GM23248 (cell line): ENCODE data around the gene TP53INP2. TPM values are rescaled to one million over a fixed set of nuclear protein-coding genes. Genes with fewer than 3 reads are reported as not detected.

Experiments used
- DNase-seq: peaks from one replicate; pipeline ENCODE4 v3.0.0-alpha.2; 2015
- H2AFZ ChIP-seq: fragments of 200-600 bp; sonication (generic); 2 replicates; pipeline ENCODE4 v1.6.1; 2016; ENCODE audit warnings: antibody characterized with exemption
- H3F3A ChIP-seq: fragments of 200-600 bp; sonication (generic); 2 replicates; pipeline ENCODE4 v1.6.1; 2016; ENCODE audit warnings: mild to moderate bottlenecking, antibody characterized with exemption, mixed run types; ENCODE audit not compliant: insufficient read depth
- H3K27ac ChIP-seq: fragments of 200-600 bp; sonication (generic); 2 replicates; pipeline ENCODE4 v1.5.1; 2016; ENCODE audit warnings: mild to moderate bottlenecking
- H3K27me3 ChIP-seq: fragments of 200-600 bp; sonication (generic); replicated peaks from 2 replicates; pipeline ENCODE4 v1.6.1; 2016; ENCODE audit warnings: mild to moderate bottlenecking; ENCODE audit not compliant: insufficient read depth
- H3K36me3 ChIP-seq: fragments of 200-600 bp; sonication (generic); 2 replicates; pipeline ENCODE4 v1.6.1; 2016; ENCODE audit warnings: low read depth, mild to moderate bottlenecking
- H3K4me1 ChIP-seq: fragments of 200-600 bp; sonication (generic); 2 replicates; pipeline ENCODE4 v1.6.1; 2016; ENCODE audit warnings: mild to moderate bottlenecking; ENCODE audit not compliant: insufficient read depth
- H3K4me2 ChIP-seq: fragments of 200-600 bp; sonication (generic); one replicate; pipeline ENCODE4 v1.6.1; 2016; ENCODE audit warnings: mild to moderate bottlenecking; ENCODE audit not compliant: unreplicated experiment
- H3K4me3 ChIP-seq: fragments of 200-600 bp; sonication (generic); 2 replicates; pipeline ENCODE4 v1.5.1; 2016; ENCODE audit warnings: mild to moderate bottlenecking
- H3K79me2 ChIP-seq: fragments of 200-600 bp; sonication (generic); 2 replicates; pipeline ENCODE4 v1.6.1; 2016; ENCODE audit warnings: mild to moderate bottlenecking; ENCODE audit not compliant: insufficient read depth
- H3K9ac ChIP-seq: fragments of 200-600 bp; sonication (generic); 2 replicates; pipeline ENCODE4 v1.6.1; 2016; ENCODE audit warnings: mild to moderate bottlenecking
- H3K9me2 ChIP-seq: fragments of 200-600 bp; sonication (generic); 2 replicates; pipeline ENCODE4 v1.6.1; 2016; ENCODE audit warnings: mixed run types, mild to moderate bottlenecking, moderate library complexity; ENCODE audit not compliant: insufficient read depth
- H3K9me3 ChIP-seq: fragments of 200-600 bp; sonication (generic); one replicate; pipeline ENCODE4 v1.6.1; 2017; ENCODE audit warnings: low read depth
- H4K20me1 ChIP-seq: fragments of 200-600 bp; sonication (generic); 2 replicates; pipeline ENCODE4 v1.6.0; 2016; ENCODE audit not compliant: insufficient read depth
- EZH2 ChIP-seq: fragments of 200-600 bp; sonication (generic); IDR thresholded peaks from 2 replicates; pipeline ENCODE4 v1.6.1; 2018; ENCODE audit warnings: antibody characterized with exemption, mild to moderate bottlenecking; ENCODE audit not compliant: insufficient read depth, poor library complexity, severe bottlenecking
- EZH2phosphoT487 ChIP-seq: fragments of 200-600 bp; sonication (generic); IDR thresholded peaks from 2 replicates; pipeline ENCODE4 v1.6.1; 2018; ENCODE audit warnings: antibody characterized with exemption, moderate library complexity, mild to moderate bottlenecking, low read depth; ENCODE audit not compliant: insufficient read depth
- WGBS, 2 experiments: methylation state at CpG; one replicate each; pipeline ENCODE4 v1.1.6; 2015 to 2017; ENCODE audit warnings: low lambda C conversion rate in 2 of 2, low coverage in 1 of 2; ENCODE audit errors: missing lambda C conversion rate in 2 of 2; 5-methylcytosine and 5-hydroxymethylcytosine counted together
- in situ Hi-C: fragments of 300-500 bp; cut with MboI; formaldehyde crosslinking; loops from 2 replicates; pipeline ENCODE4 v1.15.0; 2020
- polyA plus RNA-seq: library from polyadenylated mRNA; unstranded; fragments of >200 nt; fragmentation: Nextera tagmentation; extraction: Ambion mirVana; gene quantifications from 2 replicates; pipeline ENCODE4 v1.2.1, GENCODE V29; 2016
- total RNA-seq: library from RNA; depleted of rRNA; stranded (reverse); fragments of >200 nt; shearing (Covaris generic); gene quantifications from 2 replicates; pipeline ENCODE4 v1.2.3, GENCODE V29; 2014

TP53INP2 gene
- total and polyA plus RNA-seq, 2 experiments from 2014 or later, result 3.9 to 4.4 TPM

DNA sequence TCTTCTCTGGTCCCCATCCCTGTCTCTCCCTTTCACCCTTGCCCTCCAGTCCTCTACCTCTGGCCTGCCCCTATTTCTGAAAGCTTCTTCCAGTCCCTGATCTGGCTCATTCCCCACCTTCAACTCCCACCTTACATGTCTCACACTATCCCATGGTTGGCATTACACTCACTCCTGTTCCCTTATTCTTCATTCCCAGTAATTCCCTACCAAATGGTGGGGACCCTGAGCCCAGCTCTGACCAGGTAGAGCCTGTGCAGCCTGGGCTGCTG lies 6.4 kb downstream of the TP53INP2 start:
- Histone ChIP-seq H3K9me3 (no peaks in the 10 kb centered on the region), H3K9me2 (no peaks in the 10 kb centered on the region), H3K27ac (no peak overlapping the region), H3K27me3 (no peaks in the 10 kb centered on the region), H3K4me1 (peaks cover 29% of the 10 kb centered on the region), H3K36me3 (no peaks in the 10 kb centered on the region), H3K79me2 (no peaks in the 10 kb centered on the region), H3K4me2 (peak overlapping the region; percentile 87), H3F3A (peaks cover 47% of the 10 kb centered on the region), H4K20me1 (no peaks in the 10 kb centered on the region), H3K4me3 (peak overlapping the region; percentile 91), H3K9ac (peak overlapping the region; percentile 90), H2AFZ (no peak overlapping the region)
- no peak for DNase-seq
- in situ Hi-C loops, result loop anchor here (25.0 kb wide), 1 partner anchor 398 kb away; the partner anchor contains the start of gene AHCY
- TF ChIP-seq EZH2phosphoT487 (no peak), EZH2 (no peak)

GRCh38 chr20:34710861-34711574 lies 6.9 kb downstream of the TP53INP2 start:
- no peak overlapping the region for H3K4me2 ChIP-seq
- DNase-seq, result no peak
- in situ Hi-C loops, result loop anchor here (25.0 kb wide), 1 partner anchor 399 kb away; the partner anchor contains the start of gene AHCY

DNA sequence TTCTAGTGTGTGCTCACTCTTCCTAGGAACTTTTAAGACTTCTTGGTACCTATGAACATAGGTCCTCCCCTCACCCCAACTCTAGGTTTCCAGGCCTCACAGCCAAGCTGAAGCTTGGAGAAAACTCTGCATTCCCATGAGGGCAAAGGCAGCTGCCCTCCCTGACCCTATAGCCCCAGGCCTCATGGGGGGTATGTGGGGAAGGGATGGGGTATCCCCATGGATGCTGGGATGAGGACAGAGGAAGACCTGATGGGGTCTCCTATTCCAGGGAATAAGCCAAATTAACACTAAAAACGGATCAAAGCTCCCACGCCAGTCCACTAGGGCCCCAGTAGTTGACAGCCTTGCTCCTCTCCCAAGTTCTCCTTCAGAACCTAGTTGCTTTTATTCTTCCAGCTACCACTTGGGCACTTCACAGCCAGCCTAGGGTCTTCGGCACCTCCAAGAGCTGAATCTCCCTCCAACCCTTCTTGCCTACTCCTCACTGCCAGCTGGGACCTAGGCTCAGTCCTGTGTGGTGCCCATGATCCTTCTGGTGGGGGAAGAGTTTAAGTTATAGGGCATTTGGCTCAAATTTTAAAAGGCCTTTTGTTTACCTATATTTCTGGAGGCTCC lies 7.8 kb downstream of the TP53INP2 start:
- no peak overlapping the region for H2AFZ ChIP-seq
- H3K4me3 ChIP-seq, result no peak overlapping the region
- TF ChIP-seq EZH2phosphoT487 (no peak), EZH2 (no peak)
- H3K4me1 ChIP-seq, result peaks cover 36% of the 10 kb centered on the region
- peaks cover 58% of the 10 kb centered on the region for H3F3A ChIP-seq
- DNase-seq, result no peak
- WGBS, 2 experiments, result 100% methylated on average over 3 of the region's 3 CpGs
- no peaks in the 10 kb centered on the region for H3K9me3 ChIP-seq
- H3K9me2 ChIP-seq, result no peaks in the 10 kb centered on the region
- no peak overlapping the region for H3K27ac ChIP-seq
- H3K79me2 ChIP-seq, result no peaks in the 10 kb centered on the region
- H3K9ac ChIP-seq, result no peak overlapping the region
- no peaks in the 10 kb centered on the region for H3K36me3 ChIP-seq
- H3K4me2 ChIP-seq, result no peak overlapping the region
- H3K27me3 ChIP-seq, result no peaks in the 10 kb centered on the region
- H4K20me1 ChIP-seq, result no peaks in the 10 kb centered on the region
- in situ Hi-C loops, result loop anchor here (25.0 kb wide), 1 partner anchor 400 kb away; the partner anchor contains the start of gene AHCY

More at GRCh38 chr20:34710861-34711574, 6.9 kb downstream of the TP53INP2 start:
- H4K20me1 ChIP-seq, result no peaks in the 10 kb centered on the region
- 93 to 94% methylated on average over 9 of the region's 9 CpGs for WGBS, 2 experiments
- H3F3A ChIP-seq, result peaks cover 53% of the 10 kb centered on the region
- no peak for TF ChIP-seq EZH2
- no peak for TF ChIP-seq EZH2phosphoT487
- no peaks in the 10 kb centered on the region for H3K79me2 ChIP-seq
- H3K9me3 ChIP-seq, result no peaks in the 10 kb centered on the region
- H3K36me3 ChIP-seq, result no peaks in the 10 kb centered on the region
- no peak overlapping the region for H3K4me3 ChIP-seq
- H2AFZ ChIP-seq, result no peak overlapping the region
- H3K9ac ChIP-seq, result peak overlapping the region; percentile 90; the same call in 1 of the 2 replicates
- H3K4me1 ChIP-seq, result peaks cover 31% of the 10 kb centered on the region
- H3K9me2 ChIP-seq, result no peaks in the 10 kb centered on the region
- no peak overlapping the region for H3K27ac ChIP-seq
- H3K27me3 ChIP-seq, result no peaks in the 10 kb centered on the region

DNA sequence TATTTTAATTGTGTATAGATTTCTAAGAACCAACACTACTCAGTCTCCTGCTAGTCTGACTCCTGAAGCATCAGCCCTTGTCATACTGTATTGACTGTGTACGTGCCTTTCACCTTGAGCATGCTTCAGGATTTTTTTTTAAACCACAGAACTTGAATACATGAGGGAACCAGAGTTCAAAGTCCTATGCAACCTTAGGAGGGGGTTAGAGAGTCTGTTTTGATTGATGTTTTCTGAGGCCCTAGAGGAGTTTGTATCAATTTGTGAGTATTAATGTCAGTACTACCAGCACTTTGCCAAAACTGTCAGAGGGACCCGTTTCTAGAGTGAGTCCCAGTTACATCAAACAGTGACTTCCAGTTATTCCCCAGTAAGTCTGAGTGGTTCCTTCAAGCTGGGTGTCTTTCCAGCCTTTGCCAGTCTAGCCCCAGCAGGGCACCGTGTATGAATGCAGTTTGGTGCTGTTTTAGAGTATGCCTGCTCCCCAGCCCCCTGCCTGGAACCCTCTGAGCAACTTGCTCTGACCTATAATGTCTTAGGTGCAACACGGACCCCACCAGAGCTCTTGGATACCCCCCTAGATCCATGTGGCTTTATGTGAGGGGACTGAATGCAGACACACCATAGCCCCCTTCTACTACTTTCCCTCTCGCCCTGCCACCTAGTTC lies 8.5 kb downstream of the TP53INP2 start:
- peak overlapping the region; percentile 25; the same call in 1 of the 2 replicates for H3K9ac ChIP-seq
- H3K4me2 ChIP-seq, result peak overlapping the region; percentile 43
- H3K79me2 ChIP-seq, result no peaks in the 10 kb centered on the region
- H3K4me1 ChIP-seq, result peaks cover 36% of the 10 kb centered on the region
- in situ Hi-C loops, result loop anchor here (25.0 kb wide), 1 partner anchor 400 kb away; the partner anchor contains the start of gene AHCY
- no peak overlapping the region for H2AFZ ChIP-seq
- no peaks in the 10 kb centered on the region for H3K9me2 ChIP-seq
- peaks cover 58% of the 10 kb centered on the region for H3F3A ChIP-seq
- no peaks in the 10 kb centered on the region for H3K27me3 ChIP-seq
- no peaks in the 10 kb centered on the region for H3K9me3 ChIP-seq
- no peak for DNase-seq
- H3K4me3 ChIP-seq, result no peak overlapping the region
- no peaks in the 10 kb centered on the region for H3K36me3 ChIP-seq
- H3K27ac ChIP-seq, result peak overlapping the region; percentile 67
- no peaks in the 10 kb centered on the region for H4K20me1 ChIP-seq
- WGBS, 2 experiments, result 77 to 79% methylated on average over 5 of the region's 5 CpGs
- TF ChIP-seq EZH2 (no peak), EZH2phosphoT487 (no peak)
